ENCODE measurements around the gene DNAJC5. TPM values are rescaled to one million over a fixed set of nuclear protein-coding genes. Genes with fewer than 3 reads are reported as not detected.
"Not testable (repeated sequence)": the region's sequence is repeated elsewhere in the genome, so short reads cannot be mapped to it uniquely, and the experiment has no call there.

The DNAJC5 gene
- total RNA-seq, 1 experiment from 2014 or later: 44.9 TPM

GRCh38 chr20:63974402-63975200 is 79.7 kb downstream of the DNAJC5 start:
- Histone ChIP-seq H3K36me3 (ENCODE audit: insufficient read depth, low read length, poor library complexity, severe bottlenecking) (no peaks in the 10 kb centered on the region), H3K9me3 (ENCODE audit: low read depth, low read length, poor library complexity, severe bottlenecking) (no peaks in the 10 kb centered on the region), H3K27ac (ENCODE audit: low read depth, low read length, poor library complexity, severe bottlenecking) (no peak overlapping the region), H3K27me3 (replicated peaks; ENCODE audit: insufficient read depth, low read depth, low read length, poor library complexity) (no peaks in the 10 kb centered on the region), H3K4me1 (ENCODE audit: insufficient read depth, low read length, poor library complexity, severe bottlenecking) (peaks cover 16% of the 10 kb centered on the region), H3K4me3 (ENCODE audit: low read depth, low read length, poor library complexity, severe bottlenecking) (no peak overlapping the region)
- no TSS peak for BruUV-seq (replicated peaks)
- CTCF ChIA-PET: interaction anchor here (0.5 to 1.4 kb wide), 6 partner anchors 20 to 601 kb away, joined by 3 to 6 read pairs (median 4); partner anchors contain the start of gene PTK6
- no peak for TF ChIP-seq CTCF (conservative IDR thresholded peaks at IDR 0.05; ENCODE audit: low read depth, low read length)
- no peak for TF ChIP-seq EZH2 (IDR thresholded peaks at IDR 0.05; ENCODE audit: borderline replicate concordance, low read depth, low read length, poor library complexity, severe bottlenecking)
- intact Hi-C loops (cut with micrococcal nuclease; ENCODE audit: unreplicated experiment): loop anchor here (5.0 to 10.0 kb wide), 2 partner anchors 200 to 437 kb away; partner anchors contain the start of gene PTK6
- POLR2A ChIA-PET (ENCODE audit: low non-redundant PET): no interaction called here
- DNase-seq (ENCODE audit: low spot score): no peak

- H3K4me3 ChIP-seq (ENCODE audit: low read depth, low read length, poor library complexity, severe bottlenecking); H3K27me3 ChIP-seq (replicated peaks; ENCODE audit: insufficient read depth, low read depth, low read length, poor library complexity); H3K9me3 ChIP-seq (ENCODE audit: low read depth, low read length, poor library complexity, severe bottlenecking); POLR2A ChIA-PET (ENCODE audit: low non-redundant PET); H3K36me3 ChIP-seq (ENCODE audit: insufficient read depth, low read length, poor library complexity, severe bottlenecking); H3K27ac ChIP-seq (ENCODE audit: low read depth, low read length, poor library complexity, severe bottlenecking); DNase-seq (ENCODE audit: low spot score); BruUV-seq (replicated peaks); CTCF ChIA-PET: not testable (repeated sequence)
- peaks cover 23% of the 10 kb centered on the region for H3K4me1 ChIP-seq (ENCODE audit: insufficient read depth, low read length, poor library complexity, severe bottlenecking)
- intact Hi-C loops (cut with micrococcal nuclease; ENCODE audit: unreplicated experiment): loop anchor here (5.0 to 10.0 kb wide), 2 partner anchors 202 to 439 kb away; partner anchors contain the start of gene PTK6
These were observed 81.6 kb downstream of the DNAJC5 start for GRCh38 chr20:63976511-63976910.

- CTCF ChIA-PET: no interaction called here
These were observed 82.2 kb downstream of the DNAJC5 start for GRCh38 chr20:63976980-63977738.

More at GRCh38 chr20:63976980-63977738, 82.2 kb downstream of the DNAJC5 start:
- Histone ChIP-seq H3K27me3 (replicated peaks; ENCODE audit: insufficient read depth, low read depth, low read length, poor library complexity) (no peaks in the 10 kb centered on the region), H3K27ac (ENCODE audit: low read depth, low read length, poor library complexity, severe bottlenecking) (no peak overlapping the region), H3K4me3 (ENCODE audit: low read depth, low read length, poor library complexity, severe bottlenecking) (no peak overlapping the region), H3K9me3 (ENCODE audit: low read depth, low read length, poor library complexity, severe bottlenecking) (no peaks in the 10 kb centered on the region), H3K4me1 (ENCODE audit: insufficient read depth, low read length, poor library complexity, severe bottlenecking) (peaks cover 23% of the 10 kb centered on the region), H3K36me3 (ENCODE audit: insufficient read depth, low read length, poor library complexity, severe bottlenecking) (no peaks in the 10 kb centered on the region)
- no peak for DNase-seq (ENCODE audit: low spot score)
- no TSS peak for BruUV-seq (replicated peaks)
- intact Hi-C loops (cut with micrococcal nuclease; ENCODE audit: unreplicated experiment): loop anchor here (5.0 to 10.0 kb wide), 2 partner anchors 202 to 440 kb away; partner anchors contain the start of gene PTK6
- POLR2A ChIA-PET (ENCODE audit: low non-redundant PET): no interaction called here
- TF ChIP-seq CTCF (conservative IDR thresholded peaks at IDR 0.05; ENCODE audit: low read depth, low read length) (no peak), EZH2 (IDR thresholded peaks at IDR 0.05; ENCODE audit: borderline replicate concordance, low read depth, low read length, poor library complexity, severe bottlenecking) (no peak)

Data from A673 (cell line).